Measurements from ENCODE around the gene GOLGA6L2. TPM values are rescaled to one million over a fixed set of nuclear protein-coding genes. Genes with fewer than 3 reads are reported as not detected.

Gene GOLGA6L2
- total RNA-seq, 1 donor from 2014 or later: not detected

DNA sequence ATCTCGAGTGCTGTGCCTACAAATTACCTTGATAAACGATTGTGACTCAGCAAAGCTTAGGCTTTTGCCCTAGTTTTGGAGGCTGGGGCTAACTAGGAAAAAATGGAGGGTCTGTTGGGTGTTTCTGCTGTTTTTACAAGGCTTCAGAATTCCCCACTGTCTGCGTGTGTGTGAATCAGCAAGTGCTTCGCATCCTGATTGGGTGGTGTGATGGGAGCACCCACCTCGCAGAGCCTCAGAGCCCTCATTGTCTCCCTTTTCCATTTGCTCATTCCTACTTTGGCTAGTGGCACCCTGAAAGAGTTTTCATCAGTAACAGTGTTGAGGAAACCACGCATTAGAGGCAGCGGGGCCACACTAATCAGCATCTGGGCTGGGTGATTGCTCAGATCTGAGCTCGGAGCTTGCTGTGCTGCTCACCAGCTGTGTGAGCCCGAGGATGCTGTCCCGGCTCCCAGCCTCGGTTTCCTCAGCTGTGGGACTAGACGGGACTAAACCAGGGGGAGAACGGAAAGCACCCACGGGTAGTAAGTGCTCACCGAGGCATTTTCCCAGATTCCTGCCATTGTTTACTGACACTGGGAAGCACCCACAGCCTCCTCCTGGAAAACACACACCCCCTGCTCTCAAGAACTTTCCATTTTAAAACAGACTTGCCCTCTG lies 51.9 kb downstream of the GOLGA6L2 start:
- Mint-ChIP-seq H3K27ac (no peak overlapping the region), H3K36me3 (no peaks in the 10 kb centered on the region), H3K4me3 (no peak overlapping the region), H3K9me3 (no peaks in the 10 kb centered on the region), H3K27me3 (no peaks in the 10 kb centered on the region), H3K4me1 (ENCODE audit: unreplicated experiment) (no peaks in the 10 kb centered on the region)
- DNase-seq (ENCODE audit: extremely low spot score, unreplicated experiment): no peak
- TF ChIP-seq CTCF (conservative IDR thresholded peaks at IDR 0.05): no peak

Other genes starting within 250 kb of the GOLGA6L2 start
- gene GOLGA6L26, start 113.0 kb downstream of the GOLGA6L2 start, total RNA-seq (ENCODE audit: low replicate concordance): not detected in 2 replicates
- gene GOLGA8S, start 92.5 kb downstream of the GOLGA6L2 start, total RNA-seq (ENCODE audit: low replicate concordance): 0.19 TPM in 1 of 2 replicates, not detected in the other
- 0.34 TPM in 1 of 2 replicates, not detected in the other for gene MKRN3, start 118.4 kb upstream of the GOLGA6L2 start, total RNA-seq (ENCODE audit: low replicate concordance)
- 3.1 and 8.2 TPM in 2 replicates for gene MAGEL2, start 200.6 kb upstream of the GOLGA6L2 start, total RNA-seq (ENCODE audit: low replicate concordance)
- 38.4 and 72.7 TPM in 2 replicates for gene NDN, start 240.1 kb upstream of the GOLGA6L2 start, total RNA-seq (ENCODE audit: low replicate concordance)

Measured in type B pancreatic cell (in vitro differentiated cells).